Thyroid gland (tissue), 4 donors: Measurements from ENCODE around the gene SEMA3C. TPM values are rescaled to one million over a fixed set of nuclear protein-coding genes. Genes with fewer than 3 reads are reported as not detected.

Source experiments
- DNase-seq, 2 donors: peaks; one replicate each; pipeline ENCODE4 v3.0.0-alpha.2; 2019
- H3K27ac ChIP-seq, 3 donors: fragments of 200-600 bp; sonication (generic); 1 replicate in 2 of 3; 2 replicates in 1 of 3; pipeline ENCODE4 v1.5.1; 2016 to 2019; ENCODE audit warnings: mild to moderate bottlenecking in 1 of 3, moderate library complexity in 1 of 3
- H3K27me3 ChIP-seq: fragments of 200-600 bp; sonication (generic); one replicate; pipeline ENCODE4 v1.5.1; 2019
- H3K36me3 ChIP-seq, 2 donors: fragments of 200-600 bp; sonication (generic); one replicate each; pipeline ENCODE4 v1.5.1; 2016 to 2019
- H3K4me1 ChIP-seq, 2 donors: fragments of 200-600 bp; sonication (generic); one replicate each; pipeline ENCODE4 v1.5.1; 2017 to 2019
- H3K4me3 ChIP-seq, 3 donors: fragments of 200-600 bp; sonication (generic); replicated peaks in 1 of 3; 1 replicate in 2 of 3; 2 replicates in 1 of 3; pipeline ENCODE4 v1.5.1; 2016; ENCODE audit warnings: mild to moderate bottlenecking in 1 of 3
- H3K9me3 ChIP-seq: fragments of 200-600 bp; sonication (generic); one replicate; pipeline ENCODE4 v1.5.1; 2017
- CTCF ChIP-seq, 6 experiments: fragments of 200-600 bp in 3 of 6; fragments of 450-650 bp in 3 of 6; sonication (generic) in 3 of 6; IDR thresholded peaks; one replicate each; pipeline ENCODE4 v1.5.1; 2016 to 2019; ENCODE audit warnings: antibody characterized with exemption in 6 of 6, mild to moderate bottlenecking in 2 of 6, inconsistent platforms in 1 of 6, moderate library complexity in 1 of 6
- POLR2A ChIP-seq, 2 donors: fragments of 450-650 bp; IDR thresholded peaks; one replicate each; pipeline ENCODE4 v1.6.1; 2017; ENCODE audit warnings: antibody characterized with exemption in 2 of 2, mild to moderate bottlenecking in 2 of 2, moderate library complexity in 1 of 2
- WGBS, 2 donors: methylation state at CpG; one replicate each; pipeline ENCODE4 v1.1.5; 2017; 5-methylcytosine and 5-hydroxymethylcytosine counted together
- intact Hi-C: fragments of 100-400 bp; cut with DNase I; formaldehyde crosslinking; loops from one replicate; pipeline ENCODE4 v1.15.1; 2023
- total RNA-seq, 4 donors: library from RNA; depleted of rRNA; stranded (reverse); fragments of >200 nt; gene quantifications; one replicate each; pipeline ENCODE4 v1.2.3, GENCODE V29; 2016

SEMA3C gene
- total RNA-seq, 4 donors from 2014 or later, result 4.0 to 24.0 (median 7.1) TPM

GRCh38 chr7:80842022-80842790, 76.6 kb downstream of the SEMA3C start:
- no peak overlapping the region for H3K4me3 ChIP-seq
- no peaks in the 10 kb centered on the region for H3K36me3 ChIP-seq
- H3K9me3 ChIP-seq, result no peaks in the 10 kb centered on the region
- WGBS, 2 donors, result 87 to 90% methylated on average over 4 of the region's 4 CpGs
- TF ChIP-seq CTCF (IDR thresholded peaks at IDR 0.05), result no peak
- no peak for TF ChIP-seq POLR2A (IDR thresholded peaks at IDR 0.05)
- DNase-seq, result no peak
- H3K27me3 ChIP-seq, result no peaks in the 10 kb centered on the region
- H3K4me1 ChIP-seq, result no peaks in the 10 kb centered on the region
- intact Hi-C loops, result no loop called here
- H3K27ac ChIP-seq, result no peak overlapping the region

- no peaks in the 10 kb centered on the region for H3K9me3 ChIP-seq
- no peak overlapping the region for H3K27ac ChIP-seq
- no peaks in the 10 kb centered on the region for H3K4me1 ChIP-seq
- no peak for TF ChIP-seq CTCF (IDR thresholded peaks at IDR 0.05)
- no peak for TF ChIP-seq POLR2A (IDR thresholded peaks at IDR 0.05)
- H3K4me3 ChIP-seq, result no peak overlapping the region
- intact Hi-C loops, result no loop called here
- no peak for DNase-seq
- H3K27me3 ChIP-seq, result no peaks in the 10 kb centered on the region
- no peaks in the 10 kb centered on the region for H3K36me3 ChIP-seq
Observed at GRCh38 chr7:80841423-80841955, 77.4 kb downstream of the SEMA3C start.

GRCh38 chr7:80840681-80841080, 78.2 kb downstream of the SEMA3C start:
- no peaks in the 10 kb centered on the region for H3K9me3 ChIP-seq
- H3K36me3 ChIP-seq, result no peaks in the 10 kb centered on the region
- WGBS, 2 donors, result 59 to 66% methylated on average over 2 of the region's 2 CpGs
- no peak overlapping the region for H3K4me3 ChIP-seq
- TF ChIP-seq CTCF (IDR thresholded peaks at IDR 0.05) (no peak), POLR2A (IDR thresholded peaks at IDR 0.05) (no peak)
- no peak overlapping the region for H3K27ac ChIP-seq
- H3K27me3 ChIP-seq, result no peaks in the 10 kb centered on the region
- intact Hi-C loops, result no loop called here
- DNase-seq, result no peak
- H3K4me1 ChIP-seq, result no peaks in the 10 kb centered on the region

GRCh38 chr7:80839855-80840254, 79.0 kb downstream of the SEMA3C start:
- no peaks in the 10 kb centered on the region for H3K4me1 ChIP-seq
- intact Hi-C loops, result no loop called here

More at GRCh38 chr7:80839855-80840254, 79.0 kb downstream of the SEMA3C start:
- H3K9me3 ChIP-seq, result no peaks in the 10 kb centered on the region
- DNase-seq, result no peak
- no peak overlapping the region for H3K27ac ChIP-seq
- no peaks in the 10 kb centered on the region for H3K36me3 ChIP-seq
- no peak overlapping the region for H3K4me3 ChIP-seq
- TF ChIP-seq CTCF (IDR thresholded peaks at IDR 0.05) (no peak), POLR2A (IDR thresholded peaks at IDR 0.05) (no peak)
- no peaks in the 10 kb centered on the region for H3K27me3 ChIP-seq
